Left lobe of liver (tissue), 2 donors: ENCODE results near the gene NOVA2. TPM values are rescaled to one million over a fixed set of nuclear protein-coding genes. Genes with fewer than 3 reads are reported as not detected.

ENCODE experiments used
- ATAC-seq: fragments of 200-7000 bp; cut with Tn5 transposase; one replicate; pipeline ENCODE4 v1.9.1; 2020; ENCODE audit warnings: mild to moderate bottlenecking, moderate library complexity
- DNase-seq: peaks from one replicate; pipeline ENCODE4 v3.0.0-alpha.2; 2020; ENCODE audit warnings: low spot score
- total RNA-seq: library from RNA; stranded (reverse); gene quantifications from one replicate; pipeline ENCODE4 v1.2.1, GENCODE V29; 2021
- donor health status: DM: no; HTN: no; CAD: no; lungs with moderate emphysema.
- donor health status: DM: no; HTN: yes; CAD: no.

NOVA2 gene
- 2.0 TPM for total RNA-seq

- ATAC-seq (peak; percentile 74), DNase-seq (peak; percentile 63)
These were observed at the start of gene NOVA2 for GRCh38 chr19:45973553-45974338. Gene NOVA2, minus strand, starts transcription at chr19:45973865. Its CDS starts 514 bp downstream, at chr19:45973351.

GRCh38 chr19:46023311-46023779 is 49.7 kb upstream of the NOVA2 start:
- ATAC-seq (no peak), DNase-seq (peak; percentile 44)

GRCh38 chr19:46022431-46023310 is 49.0 kb upstream of the NOVA2 start, which contains the start of gene PGLYRP1:
Gene PGLYRP1, minus strand, starts transcription at chr19:46023053. Its CDS starts 32 bp downstream, at chr19:46023021.
- ATAC-seq = no peak
- DNase-seq = peak; percentile 45

GRCh38 chr19:46022061-46022430 is 48.4 kb upstream of the NOVA2 start:
- ATAC-seq = no peak

GRCh38 chr19:46021531-46022041 is 47.9 kb upstream of the NOVA2 start:
- DNase-seq (no peak), ATAC-seq (no peak)

More at GRCh38 chr19:46022061-46022430, 48.4 kb upstream of the NOVA2 start:
- DNase-seq = no peak

GRCh38 chr19:46020819-46021125 is 47.1 kb upstream of the NOVA2 start:
- DNase-seq (no peak), ATAC-seq (no peak)

- DNase-seq (no peak), ATAC-seq (no peak)
These were observed 45.6 kb upstream of the NOVA2 start for GRCh38 chr19:46019270-46019669.

GRCh38 chr19:46018729-46019251 is 45.1 kb upstream of the NOVA2 start:
- DNase-seq (no peak), ATAC-seq (no peak)

GRCh38 chr19:46017874-46018675 is 44.4 kb upstream of the NOVA2 start:
- DNase-seq = no peak

GRCh38 chr19:46017095-46017429 is 43.4 kb upstream of the NOVA2 start:
- no peak for DNase-seq

More at GRCh38 chr19:46017874-46018675, 44.4 kb upstream of the NOVA2 start:
- ATAC-seq = no peak

GRCh38 chr19:46016426-46017094 is 42.9 kb upstream of the NOVA2 start:
- peak; percentile 90 for ATAC-seq
- DNase-seq = peak; percentile 85

More at GRCh38 chr19:46017095-46017429, 43.4 kb upstream of the NOVA2 start:
- no peak for ATAC-seq

- DNase-seq = no peak
- ATAC-seq = peak; percentile 12
These were observed 42.2 kb upstream of the NOVA2 start for GRCh38 chr19:46015687-46016425.

GRCh38 chr19:46014941-46015686 is 41.4 kb upstream of the NOVA2 start:
- ATAC-seq (peak; percentile 66), DNase-seq (peak; percentile 71)

- no peak for ATAC-seq
These were observed 40.9 kb upstream of the NOVA2 start for GRCh38 chr19:46014534-46014933.

GRCh38 chr19:46009530-46010510 is 36.2 kb upstream of the NOVA2 start:
- peak; percentile 92 for ATAC-seq
- DNase-seq = peak; percentile 66

More at GRCh38 chr19:46014534-46014933, 40.9 kb upstream of the NOVA2 start:
- no peak for DNase-seq

GRCh38 chr19:46006411-46006810 is 32.7 kb upstream of the NOVA2 start:
- ATAC-seq = no peak
- DNase-seq = no peak

GRCh38 chr19:46002678-46003275 is 29.1 kb upstream of the NOVA2 start:
- DNase-seq = no peak
- no peak for ATAC-seq
